Measurements from ENCODE around the gene SUMF1.
A peak's percentile ranks its signal among the peaks of the same experiment; 100 is the strongest.
"Not testable (repeated sequence)": the region's sequence is repeated elsewhere in the genome, so short reads cannot be mapped to it uniquely, and the experiment has no call there.

Gene SUMF1

DNA sequence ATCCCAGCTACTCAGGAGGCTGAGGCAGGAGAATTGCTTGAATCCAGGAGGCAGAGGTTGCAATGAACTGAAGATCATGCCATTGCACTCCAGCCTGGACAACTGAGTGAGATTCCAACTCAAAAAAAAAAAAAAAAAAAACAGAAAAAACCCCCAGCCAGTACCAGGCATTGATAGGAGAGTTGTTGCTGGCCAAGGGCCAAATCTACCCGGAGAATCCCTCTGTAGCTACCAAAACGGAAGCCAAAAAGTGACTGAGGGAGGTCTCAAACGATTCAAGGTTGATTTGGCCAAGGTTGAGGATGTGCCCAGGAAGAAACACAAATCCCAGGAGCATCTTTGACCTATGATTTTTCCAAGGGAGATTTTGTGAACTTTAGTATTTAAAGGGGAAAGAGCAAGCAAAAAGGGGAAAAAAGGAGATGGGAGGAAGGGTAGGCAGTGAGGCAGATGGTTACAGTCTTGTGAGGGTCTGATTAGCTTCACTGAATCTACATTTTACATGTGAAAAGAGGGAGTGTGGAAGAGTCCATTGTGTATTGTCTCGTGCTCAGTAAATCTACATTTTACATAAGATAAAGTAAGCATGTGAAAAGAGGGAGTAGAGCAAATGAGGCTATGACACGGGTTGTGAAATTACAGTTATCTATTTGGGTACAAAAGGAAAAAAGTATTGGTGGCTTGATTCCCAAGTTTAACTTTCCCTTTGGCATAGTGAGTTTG is 131.1 kb downstream of the SUMF1 start:
- DNase-seq (ENCODE audit: low read depth) = no peak

DNA sequence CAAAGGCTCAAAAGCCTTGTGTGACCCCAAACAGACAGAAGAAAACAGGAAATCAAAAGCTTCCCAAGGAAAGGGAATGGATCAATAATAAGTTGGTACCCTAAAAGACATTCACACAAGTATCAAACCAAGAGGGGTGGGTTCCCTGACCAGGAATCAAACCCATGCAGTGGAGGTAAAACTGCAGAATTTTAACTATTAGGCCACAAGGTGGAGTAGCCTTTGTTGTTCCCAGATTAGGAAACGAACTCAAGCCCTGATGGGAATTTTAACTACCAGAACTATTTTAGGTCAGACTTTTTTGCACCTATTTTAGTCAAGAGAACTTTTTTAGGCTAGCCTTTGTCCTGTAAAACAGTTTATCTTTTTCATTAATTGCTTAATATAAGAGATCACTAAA is 132.5 kb downstream of the SUMF1 start:
- no peak for DNase-seq (ENCODE audit: low read depth)

DNA sequence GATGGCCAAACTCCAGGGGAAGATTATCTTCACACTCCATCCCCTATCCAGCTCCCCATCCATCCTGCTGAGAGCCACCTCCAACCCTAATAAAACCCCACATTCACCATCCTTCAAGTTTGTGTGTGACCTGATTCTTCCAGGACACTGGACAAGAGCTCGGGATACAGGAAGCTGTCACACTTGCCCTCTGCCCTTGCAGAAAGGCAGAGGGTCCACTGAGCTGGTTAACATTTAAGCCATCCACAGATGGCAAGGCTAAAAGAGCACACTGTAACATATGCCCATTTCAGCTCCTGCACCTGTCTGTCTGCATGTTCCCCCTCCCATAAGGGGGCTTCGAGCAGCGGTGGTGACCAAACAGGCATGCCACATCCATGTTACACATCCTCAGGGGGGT is 134.1 kb downstream of the SUMF1 start:
- no peak for DNase-seq (ENCODE audit: low read depth)

GRCh38 chr3:4332574-4332973 is 134.5 kb downstream of the SUMF1 start:
- no peak for DNase-seq (ENCODE audit: low read depth)

DNA sequence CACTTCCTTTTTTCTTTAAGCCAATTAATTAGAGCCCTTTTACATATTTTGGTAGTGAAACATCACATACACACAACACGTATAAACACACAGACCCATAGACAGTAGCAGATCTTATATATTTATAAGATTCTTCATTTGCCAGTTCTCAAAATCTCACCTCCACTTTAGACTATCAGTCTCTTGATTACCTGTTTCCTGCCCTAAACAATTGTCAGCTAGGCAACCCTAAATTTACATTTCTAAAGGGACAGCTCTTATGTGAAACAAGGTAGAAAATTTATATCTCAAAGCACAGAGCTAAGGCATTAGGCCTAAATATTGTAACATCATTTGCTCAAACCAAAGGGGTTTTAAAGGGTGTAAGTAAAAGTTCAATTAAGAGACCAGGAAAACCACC is 135.0 kb downstream of the SUMF1 start:
- no peak for DNase-seq (ENCODE audit: low read depth)

GRCh38 chr3:4329806-4330205 is 137.3 kb downstream of the SUMF1 start:
- not testable (repeated sequence) for DNase-seq (ENCODE audit: low read depth)

GRCh38 chr3:4326868-4327267 is 140.2 kb downstream of the SUMF1 start:
- DNase-seq (ENCODE audit: low read depth) = no peak

DNA sequence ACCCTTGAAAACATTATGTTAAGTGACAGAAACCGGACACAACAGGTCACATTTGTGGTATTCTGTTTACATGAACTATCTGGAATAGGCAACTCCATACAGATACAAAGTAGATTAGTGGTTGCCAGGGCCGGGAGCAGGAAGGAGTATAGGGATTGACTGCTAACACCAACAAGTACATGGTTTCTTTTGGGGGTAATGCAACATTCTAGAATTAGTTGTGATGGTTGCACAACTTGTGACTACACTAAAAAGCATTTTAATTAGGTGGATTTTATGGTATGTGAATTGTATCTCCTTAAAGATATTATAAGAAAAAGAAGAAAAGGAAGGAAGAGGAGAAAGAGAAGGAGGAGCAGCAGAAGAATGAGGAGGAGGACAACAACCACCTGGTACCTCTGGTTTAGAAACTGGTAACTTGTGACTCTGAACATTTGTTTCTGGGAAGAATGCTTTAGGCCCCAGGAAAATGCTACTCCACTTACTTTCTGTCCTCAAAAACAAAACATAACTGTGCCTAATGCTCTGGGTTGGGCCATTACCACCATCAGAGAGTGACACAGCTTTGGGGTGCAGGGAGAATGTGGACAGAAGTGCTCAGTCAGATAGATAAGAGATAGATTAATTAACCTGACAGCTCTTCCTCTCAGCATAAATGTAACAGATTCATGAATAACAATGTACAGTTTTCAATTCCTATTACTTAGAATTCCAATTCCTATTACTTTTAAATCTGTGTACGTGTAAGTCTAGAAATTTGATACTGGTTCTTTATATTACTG is 143.6 kb downstream of the SUMF1 start:
- DNase-seq (ENCODE audit: low read depth) = no peak

GRCh38 chr3:4322635-4323034 is 144.4 kb downstream of the SUMF1 start:
- peak; percentile 65 for DNase-seq (ENCODE audit: low read depth)

DNA sequence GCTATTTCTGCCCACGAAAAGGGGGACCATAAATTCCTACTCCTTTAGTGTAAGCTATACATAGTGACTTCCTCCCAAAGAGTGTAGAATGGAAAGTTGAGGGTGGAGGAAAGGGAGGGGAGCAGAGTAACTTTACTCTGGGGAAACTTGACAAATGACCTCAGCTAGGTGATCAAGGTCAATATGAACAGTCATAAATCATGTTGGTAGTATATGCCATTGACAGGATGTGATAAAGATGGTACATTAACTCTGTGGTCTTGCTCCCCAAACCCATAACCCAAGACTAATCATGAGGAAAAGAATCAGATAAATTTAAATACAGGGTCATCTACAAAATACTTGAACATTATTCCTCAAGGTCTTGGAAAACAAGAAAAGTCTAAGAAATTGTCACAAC is 145.3 kb downstream of the SUMF1 start:
- no peak for DNase-seq (ENCODE audit: low read depth)

DNA sequence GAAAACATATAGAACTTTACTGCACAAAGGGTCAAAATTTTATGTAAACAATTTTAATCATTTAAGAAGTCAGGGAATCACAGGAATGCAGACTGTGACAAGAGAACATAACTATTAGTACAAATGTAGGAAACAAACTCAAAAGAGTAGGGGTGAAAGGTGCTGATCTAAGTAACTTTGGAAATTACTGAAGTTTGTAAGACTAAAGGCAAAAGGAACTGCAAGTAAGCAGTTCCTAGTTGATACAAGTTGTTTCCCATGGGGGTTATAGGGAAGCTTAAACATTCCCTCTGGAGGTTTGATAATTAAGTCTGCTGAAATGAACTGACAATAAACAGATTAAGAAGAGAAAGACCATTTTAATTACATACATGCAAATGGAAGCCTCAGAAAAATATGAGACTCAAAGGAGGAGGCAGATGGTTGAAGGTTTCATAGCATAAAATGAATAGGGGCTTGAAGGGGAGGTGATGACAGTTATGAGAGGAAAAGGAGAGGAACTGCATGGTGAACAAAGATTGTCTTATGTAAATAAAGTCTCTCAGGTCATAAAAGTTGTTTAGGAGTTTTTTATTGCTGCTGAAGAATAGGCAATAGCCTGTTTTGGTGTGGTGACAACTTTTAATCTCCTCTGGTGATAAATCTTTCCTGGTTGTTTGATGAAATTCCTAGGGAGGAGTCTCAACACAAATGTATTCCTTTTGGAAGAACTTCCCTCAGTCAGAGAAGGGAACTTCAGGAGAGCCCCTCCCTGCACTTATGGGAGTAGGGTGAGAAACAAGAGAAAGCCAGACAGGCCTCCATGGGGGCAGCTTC is 146.8 kb downstream of the SUMF1 start:
- DNase-seq (ENCODE audit: low read depth) = peak; percentile 11

GRCh38 chr3:4314688-4315087 is 152.4 kb downstream of the SUMF1 start:
- DNase-seq (ENCODE audit: low read depth) = no peak

GRCh38 chr3:4313606-4314293 is 153.3 kb downstream of the SUMF1 start:
- DNase-seq (ENCODE audit: low read depth) = no peak

GRCh38 chr3:4311496-4311895 is 155.6 kb downstream of the SUMF1 start:
- no peak for DNase-seq (ENCODE audit: low read depth)
